ENCODE results near the gene NME9.

Gene NME9

DNA sequence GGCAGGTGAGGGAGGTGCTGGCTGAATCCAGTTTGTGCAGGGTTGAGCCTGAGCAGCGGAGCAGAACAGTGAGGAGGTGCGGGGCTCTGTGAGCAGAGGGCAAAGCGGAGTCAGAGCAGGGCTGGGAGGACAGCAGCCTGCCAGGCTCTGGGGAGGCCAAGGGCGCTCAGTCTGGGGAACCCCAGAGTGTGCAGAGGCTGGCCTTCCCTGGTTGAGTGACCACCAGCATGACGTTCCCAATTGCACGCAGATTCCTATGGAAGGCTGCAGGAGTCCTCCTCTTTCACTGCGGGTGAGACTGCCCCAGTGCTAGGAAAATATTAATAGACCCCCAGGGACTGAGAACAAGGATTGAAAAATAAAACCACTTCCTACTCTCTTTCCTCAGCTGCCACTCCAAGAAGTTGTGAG lies 31.9 kb upstream of the NME9 start:
- DNase-seq, result no peak

DNA sequence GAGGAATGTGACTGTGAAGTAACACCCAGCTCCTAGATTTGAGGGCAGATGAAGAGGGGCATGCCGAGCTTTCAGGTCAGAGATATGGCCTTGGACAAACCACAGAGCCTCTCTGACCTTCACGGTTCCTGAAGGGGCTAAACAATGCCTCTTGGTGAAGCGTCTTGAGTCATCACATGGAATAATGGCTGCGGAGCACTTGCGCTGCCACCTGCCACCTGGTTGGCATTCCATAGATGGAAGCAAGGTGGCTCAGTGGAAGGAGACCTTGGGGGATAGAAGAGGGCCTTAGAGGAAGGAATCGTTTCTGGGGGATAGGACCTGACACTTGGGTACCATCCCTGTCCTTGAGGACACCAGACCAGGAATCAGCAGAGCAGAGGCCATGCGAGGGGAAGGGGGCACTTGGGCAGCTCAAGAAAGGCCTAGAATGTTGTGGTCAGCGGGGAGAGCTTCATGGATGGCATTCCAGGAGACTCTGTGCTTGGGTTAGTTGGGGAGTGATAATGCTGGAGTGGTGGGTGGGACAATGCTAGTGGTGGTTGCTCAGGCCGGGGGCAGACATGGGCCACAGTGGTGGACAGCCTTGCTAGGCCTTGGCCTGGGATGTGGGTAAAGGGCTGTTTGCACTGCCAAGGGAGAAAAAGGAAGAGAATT lies 31.3 kb upstream of the NME9 start:
- no peak for DNase-seq

DNA sequence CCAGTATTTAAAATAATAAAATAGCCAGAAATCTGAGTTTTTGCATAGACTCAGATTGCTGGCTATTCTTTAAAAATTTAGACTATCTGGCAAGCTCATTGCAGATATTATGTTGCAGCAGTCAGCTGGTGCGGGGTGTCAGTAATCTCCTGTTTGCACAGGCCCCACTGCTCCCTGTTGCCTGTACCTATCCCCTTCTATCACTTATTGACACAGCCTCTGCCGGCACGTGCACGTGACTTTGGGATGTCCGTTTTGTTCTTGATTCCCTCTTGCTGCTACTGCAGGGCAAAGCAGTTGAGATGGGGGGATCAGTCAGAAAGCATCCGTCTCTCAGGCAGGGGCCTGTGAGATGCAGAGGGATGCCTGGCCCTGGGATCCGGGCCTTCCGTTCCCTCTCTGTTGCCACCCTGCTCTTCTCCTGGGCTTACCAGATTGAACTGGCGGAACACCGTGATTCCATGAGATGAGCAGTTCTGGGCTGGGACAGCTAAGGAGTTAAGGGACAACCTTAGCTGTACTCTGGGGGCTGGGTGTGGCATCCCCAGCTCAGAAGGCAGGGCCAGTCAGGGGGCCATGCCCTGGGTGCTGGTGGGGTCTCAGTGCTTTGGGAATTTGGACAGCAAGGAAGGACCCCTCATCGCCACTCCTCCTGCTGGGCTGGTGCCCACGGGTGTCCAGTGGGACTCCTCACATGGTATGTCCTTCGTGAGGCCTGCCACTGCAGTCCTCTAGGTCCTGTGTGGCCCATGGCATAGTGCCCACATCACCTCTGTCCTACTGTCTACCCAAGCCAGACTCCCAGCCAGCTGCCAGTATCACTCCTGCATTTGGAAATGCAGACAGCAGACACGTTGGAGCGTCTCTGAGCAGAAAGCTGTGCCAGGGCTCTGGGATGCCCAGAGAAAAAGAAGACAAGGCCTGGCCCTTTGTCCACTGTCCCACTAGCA lies 30.5 kb upstream of the NME9 start:
- DNase-seq, result no peak

DNA sequence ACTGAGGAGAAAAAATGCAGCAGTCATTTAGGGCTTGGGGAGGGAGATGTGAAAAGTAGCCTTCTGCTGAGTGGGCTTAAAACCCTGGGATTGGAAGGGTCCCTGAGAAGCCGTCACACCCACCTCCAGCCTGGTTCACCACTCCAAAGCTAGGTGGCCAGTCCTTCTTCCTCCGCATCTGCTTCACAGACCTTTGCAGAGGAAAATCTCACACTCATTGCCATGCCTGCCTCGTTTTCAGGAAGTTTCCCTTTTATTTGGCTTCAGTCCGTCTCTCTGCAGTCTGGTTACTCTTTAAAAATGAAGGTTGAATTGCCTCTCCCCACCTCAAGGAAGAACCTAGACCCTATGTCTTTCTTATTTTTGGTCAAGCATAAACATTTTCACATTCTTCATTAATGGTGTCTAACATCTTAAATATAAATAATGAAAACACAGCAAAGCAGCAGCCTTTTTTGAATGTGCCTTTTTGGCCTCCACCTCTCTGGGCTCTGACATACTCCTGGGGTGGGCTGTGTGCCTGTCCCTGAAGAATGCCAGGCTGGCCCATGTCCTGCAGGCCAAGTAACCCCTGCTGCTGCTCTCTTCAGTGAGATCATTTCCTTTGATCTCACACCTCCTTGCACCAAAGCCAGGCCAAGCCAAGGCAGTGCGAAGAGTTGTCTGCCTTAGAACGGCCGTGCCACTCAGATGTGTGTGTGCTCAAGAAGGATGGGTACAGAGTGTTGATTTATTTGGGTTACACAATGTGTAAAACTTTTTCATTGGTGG lies 29.7 kb upstream of the NME9 start:
- DNase-seq, result no peak

DNA sequence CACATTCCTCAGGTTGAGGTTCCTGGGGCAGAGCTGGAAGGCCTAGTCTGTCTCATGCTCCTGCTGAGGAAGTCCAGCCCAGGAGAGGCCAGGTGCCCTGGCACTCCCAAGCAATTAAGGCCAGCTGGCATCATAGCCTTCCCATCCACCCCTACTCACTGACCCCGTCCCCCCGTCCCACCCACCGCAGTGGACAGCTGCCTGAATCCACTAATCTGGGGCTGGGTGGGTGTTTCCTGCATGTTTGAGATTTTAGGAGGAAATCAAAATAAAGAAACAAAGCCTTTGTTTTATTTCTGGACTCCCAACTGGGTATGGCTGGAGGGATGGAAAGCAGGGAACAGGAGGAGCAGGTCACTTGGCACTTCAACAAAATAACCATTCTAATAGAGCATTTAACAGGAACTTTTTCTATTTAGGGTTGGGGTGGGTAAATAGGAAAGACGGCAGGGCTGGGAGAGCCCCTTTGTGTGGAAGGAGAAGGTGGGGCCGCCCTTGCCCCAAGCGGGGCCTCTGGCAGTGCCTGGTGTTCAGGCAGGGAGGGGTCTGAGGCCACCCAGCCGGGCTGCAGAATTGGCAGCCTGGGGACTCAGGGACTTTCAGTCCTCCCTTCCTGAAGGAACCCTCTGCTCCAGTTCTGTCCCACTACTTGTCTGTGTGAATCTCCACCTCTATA lies 27.2 kb upstream of the NME9 start:
- no peak for DNase-seq

DNA sequence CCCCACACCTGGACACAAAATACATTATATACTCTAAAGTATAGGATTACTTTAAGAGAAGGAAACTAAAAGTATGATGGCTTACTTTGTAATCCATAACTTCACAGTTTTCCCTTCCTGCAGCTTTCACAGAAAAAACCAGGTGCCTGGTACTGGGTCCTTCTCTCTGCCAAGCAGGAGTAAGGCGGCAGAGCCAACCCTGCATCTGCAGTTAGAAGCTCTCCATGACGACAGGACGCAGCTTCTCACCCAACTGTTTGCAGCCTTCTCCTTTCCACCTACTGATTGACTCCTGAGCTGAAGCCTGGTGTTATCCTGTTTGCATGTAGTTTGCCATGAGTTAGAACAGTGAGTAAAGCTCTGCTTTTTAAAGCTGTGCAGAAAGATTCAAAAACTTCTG lies 25.4 kb upstream of the NME9 start:
- no peak for DNase-seq

DNA sequence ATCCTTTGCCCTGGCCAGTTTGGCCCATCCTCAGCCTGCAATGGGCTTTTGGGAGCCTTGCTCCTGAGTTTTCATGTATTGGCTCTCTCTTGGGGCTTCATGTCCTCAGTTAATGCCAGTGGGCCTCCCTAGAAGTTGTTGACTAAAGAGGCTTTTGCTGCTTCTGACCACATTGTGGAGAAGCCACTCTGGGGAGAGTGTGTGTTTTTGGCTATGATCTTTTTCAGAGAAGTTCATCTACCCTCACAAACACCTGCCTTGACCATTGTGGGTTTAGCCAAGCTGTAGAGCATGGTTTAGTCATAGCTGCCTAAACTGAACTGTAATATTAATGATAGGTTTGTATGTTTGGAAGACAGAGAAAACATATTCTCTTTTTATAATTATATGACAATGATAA lies 24.7 kb upstream of the NME9 start:
- DNase-seq, result no peak

DNA sequence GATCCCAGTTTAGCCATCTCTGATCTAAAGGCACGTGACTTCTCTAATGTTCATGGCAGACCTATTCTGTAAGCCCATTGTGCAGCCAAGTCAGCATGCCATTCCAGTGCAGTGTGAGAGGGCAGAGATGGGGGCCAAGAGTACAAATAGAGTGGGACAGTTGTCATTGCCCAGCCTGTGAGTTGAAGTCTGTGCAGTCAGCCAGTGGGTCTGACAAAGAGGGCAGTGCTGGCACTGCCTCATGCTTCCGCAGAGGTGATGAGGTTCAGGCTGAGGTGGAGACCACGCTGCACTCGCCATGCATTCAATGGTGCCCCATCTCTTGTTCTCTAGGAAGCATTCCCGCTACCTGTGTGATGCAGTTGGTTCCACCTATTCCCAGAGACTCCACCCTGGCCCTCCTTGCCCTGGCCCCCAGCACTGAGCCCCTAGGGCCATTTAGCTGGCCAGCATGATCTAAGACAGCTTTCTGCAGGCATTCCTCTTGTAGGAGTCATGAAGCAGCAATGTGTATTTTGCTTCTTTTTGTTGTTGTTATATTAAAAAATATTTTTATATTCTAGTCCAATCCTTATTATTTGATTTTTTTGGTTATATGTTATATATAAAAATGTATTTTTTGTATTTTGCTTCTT lies 22.4 kb upstream of the NME9 start:
- no peak for DNase-seq

DNA sequence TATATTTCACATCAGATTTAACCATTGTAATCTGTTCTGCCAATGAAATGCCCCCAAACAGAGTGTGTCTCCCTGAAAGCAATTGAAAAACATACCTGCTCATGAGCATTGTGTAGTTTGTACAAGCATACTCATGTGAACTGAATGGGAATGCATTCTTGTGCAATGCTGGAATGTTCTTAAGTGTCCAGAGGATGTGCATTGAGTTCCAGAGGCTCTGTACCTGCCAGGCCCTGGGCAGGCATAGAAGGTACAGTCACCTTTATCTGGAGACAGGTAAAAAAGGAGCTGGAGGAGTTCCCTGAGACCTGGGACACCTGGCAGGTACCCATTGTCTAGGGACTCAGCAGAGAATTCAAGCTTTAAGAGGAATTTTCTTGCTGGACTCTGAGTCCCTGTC lies 21.5 kb upstream of the NME9 start:
- no peak for DNase-seq

DNA sequence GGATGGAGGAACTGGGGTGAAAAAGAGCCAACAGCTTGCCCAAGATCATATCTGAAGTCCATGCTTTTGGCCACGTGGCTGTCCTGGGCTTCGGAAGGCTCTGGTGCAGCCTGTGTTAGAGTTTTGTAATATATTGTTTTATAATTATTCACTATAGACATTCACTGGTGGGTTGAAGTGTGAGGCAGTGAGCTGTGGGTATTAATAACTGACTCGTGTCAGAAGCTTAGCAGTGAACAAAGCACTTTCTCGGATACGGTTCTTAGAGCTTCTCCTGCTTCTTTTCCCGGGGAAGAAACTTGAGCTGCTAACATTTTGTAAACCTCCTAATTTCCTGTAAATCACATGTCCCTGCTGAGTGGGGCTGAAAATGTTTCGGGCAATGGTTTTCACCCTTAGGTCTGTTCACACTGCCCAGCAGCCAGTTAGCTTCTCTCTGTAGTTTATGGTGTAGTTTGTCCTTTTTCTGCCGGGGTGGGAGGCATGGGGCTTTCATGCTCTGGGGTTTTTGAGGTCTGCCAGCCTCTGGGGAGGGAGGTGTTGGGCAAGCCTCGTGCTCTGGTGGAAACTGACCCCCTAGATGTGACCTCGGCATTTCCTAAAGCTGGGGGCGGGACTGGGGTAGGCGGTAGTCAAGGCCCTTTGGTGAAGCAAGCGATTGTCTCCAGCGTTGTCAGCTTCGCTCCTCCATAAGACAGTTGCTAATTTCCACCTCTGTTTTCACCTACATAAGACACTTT lies 20.4 kb upstream of the NME9 start:
- DNase-seq, result no peak

DNA sequence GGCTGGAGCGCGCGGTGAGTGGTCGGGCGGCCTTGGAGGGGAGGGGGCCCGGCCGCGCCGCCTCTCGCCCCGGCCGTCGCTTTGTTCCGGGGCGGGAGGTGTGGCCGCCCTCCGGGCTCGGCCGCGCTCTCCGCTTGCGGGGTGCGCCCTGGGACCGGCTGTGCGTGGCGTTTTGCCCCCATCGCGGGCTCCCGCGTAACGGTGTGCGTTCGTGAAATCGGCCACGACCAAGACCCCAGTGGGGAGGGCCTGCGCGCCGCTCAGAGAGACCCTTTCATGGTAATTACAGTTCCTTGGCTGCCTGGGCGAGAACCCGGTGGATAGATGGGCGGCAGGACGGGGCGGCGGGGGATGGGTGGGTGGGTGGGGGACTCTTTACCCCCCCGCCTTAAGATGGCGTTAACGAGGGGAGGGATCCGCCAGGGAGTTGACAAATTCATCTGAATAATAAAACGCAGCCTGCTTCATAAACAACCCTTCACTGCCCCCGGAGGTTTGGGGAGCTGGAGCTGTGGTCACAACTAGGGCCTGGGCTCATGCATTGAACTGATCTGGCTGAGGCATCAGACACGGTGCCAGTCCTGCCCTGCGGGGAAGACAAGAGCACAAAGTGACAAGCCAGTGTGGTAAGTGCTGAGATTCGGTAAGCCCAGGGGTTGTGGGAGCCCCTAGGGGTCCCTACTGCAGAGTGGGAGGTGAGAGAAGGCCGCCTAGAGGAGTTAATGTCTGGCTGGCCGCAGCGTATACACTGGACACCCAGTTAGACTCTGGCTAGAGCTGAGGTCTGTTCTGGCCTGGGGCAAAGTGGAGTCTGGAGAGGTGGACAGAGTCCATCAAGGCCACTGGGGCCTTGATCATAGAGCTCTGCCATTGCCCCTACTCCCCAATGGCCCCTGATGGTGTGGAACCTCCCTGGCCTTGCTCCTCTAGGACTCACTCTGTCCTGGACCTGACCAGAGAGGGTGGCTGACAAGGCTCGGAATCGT lies 19.4 kb upstream of the NME9 start:
- DNase-seq, result no peak

DNA sequence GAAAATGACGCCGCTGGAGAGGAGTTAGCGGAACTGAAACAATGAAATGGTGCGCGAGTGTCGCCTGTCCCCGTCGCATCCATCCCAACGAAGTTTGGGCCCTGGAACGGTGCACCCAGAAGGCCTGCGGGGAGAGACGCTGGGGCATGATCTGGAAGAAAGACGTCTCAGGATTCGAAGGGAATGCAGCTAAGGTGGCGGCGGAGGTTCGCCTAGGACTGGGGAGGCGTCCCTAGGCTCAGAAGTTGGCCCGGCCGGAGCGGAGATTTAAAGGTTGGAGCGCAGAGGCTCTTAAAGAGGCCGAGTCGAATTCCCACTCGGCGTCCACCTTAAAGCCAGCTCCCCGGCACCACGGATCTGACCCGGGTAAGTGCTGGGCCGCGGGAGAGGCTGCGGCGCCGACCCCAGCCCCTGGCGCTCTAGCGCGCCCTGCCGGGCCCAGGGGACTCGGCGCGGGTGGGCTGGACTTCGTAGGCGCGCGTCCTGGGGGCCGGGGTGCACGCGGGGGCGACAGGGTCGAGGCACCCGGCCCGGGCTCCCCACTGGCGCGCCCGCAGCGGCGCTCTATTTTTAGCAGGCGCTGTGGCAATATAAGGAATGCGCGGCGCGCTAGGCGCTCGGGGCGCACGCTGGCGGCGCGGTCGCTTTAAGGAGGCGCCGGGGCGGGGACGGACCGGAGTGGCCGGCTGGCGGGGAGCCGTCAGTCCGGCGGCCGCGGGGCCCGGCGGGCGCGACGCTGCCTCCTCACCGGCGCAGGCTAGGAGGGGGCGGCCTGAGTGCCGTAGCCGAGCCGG lies 18.5 kb upstream of the NME9 start, which contains the start of gene MRAS:
TSS of gene MRAS (plus strand) at position 620 of the 794 bp plus-strand sequence. CDS start 24,305 bp downstream, outside the sequence.
- no peak for DNase-seq

DNA sequence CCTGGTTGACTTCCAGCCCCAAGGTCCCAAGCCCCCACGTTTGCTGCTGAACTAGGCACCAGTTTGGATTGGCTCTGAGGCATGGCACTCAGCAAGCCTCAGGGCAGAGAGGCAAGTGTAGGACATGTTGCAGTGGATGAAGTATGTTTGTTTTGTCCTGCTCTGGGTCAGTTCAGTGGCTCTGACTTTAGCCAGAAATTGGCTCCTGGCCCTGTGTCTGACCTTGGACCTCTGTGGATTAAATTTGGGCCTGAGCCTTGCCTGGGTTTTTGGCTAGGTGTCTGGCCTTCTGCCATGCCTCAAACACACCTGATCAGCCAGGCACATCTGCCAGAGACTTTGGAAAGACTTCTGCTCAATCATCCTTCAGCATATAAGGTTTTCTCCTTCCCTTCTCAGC lies 15.1 kb upstream of the NME9 start:
- DNase-seq, result no peak

DNA sequence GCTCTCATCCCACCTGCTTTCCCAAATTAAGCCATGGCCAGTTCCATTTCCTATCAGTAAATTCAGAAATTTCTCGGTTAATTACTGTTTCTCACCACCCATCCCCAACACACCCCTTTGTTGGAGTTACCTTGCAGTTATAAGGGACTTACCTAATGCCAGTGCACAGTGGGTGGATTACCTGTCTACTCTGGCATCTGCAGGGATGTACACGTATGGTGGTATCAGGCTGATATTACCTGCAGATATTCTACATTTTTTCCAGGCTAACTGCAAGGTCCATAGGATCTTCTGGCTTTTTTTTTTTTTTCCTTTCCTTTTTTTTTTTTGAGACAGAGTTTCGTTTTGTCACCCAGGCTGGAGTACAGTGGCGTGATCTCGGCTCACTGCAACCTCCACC lies 10.9 kb upstream of the NME9 start:
- DNase-seq, result no peak

DNA sequence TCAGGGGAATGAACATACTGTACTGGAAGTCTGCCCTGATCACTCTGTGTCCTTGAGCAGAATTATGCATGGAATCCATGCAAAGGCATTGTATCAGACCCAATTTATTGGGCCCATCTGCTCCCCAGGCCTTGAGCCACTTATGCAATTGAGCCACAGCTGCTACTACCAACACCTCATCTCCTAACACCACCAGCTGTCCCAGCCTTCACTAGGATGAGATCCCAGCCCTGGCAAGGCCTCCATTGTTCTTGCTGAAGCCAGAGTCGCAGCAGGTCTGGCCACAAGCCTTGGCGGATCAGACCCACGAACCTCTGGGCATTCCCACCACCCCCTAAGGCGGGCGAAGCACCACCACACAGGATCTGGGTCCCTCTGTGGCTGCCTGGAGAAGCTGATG lies 9.2 kb upstream of the NME9 start:
- DNase-seq, result no peak

DNA sequence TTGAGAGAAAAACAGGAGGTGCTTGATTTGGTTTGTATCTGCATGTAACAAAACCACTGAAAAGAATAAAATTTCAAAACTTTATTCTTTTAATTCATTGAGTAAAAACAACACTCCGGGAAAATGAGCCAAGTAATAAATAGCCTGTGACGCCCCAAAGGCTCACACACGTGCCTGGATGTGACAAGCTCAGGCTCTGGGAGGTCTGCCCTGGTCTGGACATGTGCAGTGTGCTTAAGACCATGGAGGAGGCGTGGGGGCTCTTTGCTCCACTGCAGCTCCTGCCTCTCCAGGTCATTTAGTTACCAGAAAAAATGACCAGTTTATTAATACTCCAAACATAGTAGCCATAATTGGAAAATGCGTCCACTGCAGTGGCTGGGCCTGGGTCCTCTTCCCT lies 8.6 kb upstream of the NME9 start:
- DNase-seq, result no peak

DNA sequence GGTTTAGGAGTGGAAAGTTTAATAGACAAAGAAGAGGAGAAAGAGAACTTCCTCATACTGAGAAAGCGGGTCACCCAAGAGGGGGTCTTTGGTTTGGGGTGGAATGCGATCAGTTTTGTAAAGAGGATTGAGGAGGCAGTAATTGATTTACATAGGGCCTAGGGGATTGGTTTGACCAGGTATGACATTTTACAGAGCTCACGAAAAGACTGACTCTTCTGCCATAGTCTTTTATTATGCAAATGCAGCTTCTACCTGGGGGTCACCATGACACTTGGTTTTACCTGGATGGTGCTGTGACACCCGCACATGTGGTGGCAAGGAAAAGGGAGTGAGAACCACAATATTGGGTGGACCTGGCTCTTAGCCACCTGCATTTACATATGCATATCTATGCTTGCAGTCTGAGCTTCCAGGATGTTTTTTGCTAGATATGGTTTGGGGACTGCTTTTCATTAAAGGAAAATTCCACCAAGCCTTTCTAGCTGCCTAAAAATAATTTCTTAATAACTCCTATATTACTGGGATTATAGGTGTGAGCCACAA lies 6.9 kb upstream of the NME9 start:
- DNase-seq, result no peak

DNA sequence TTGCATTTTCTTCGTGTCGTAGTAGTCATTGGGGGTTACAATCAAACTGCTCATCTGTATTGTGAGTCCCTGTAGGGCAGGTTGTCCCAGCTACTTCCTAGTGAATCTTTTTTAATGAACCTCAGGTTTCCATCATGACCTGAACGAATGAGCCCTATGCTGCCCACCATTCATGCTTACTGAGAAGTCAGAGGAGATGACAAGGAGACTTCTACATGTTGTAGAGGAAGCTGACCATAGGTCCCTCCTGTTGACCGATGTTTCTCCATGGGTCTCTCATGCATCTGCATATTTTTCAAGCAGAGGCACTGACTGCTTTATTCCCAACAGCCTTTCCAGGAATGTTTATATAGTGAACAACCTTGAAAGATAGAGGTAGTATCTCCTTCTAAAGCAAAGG lies 5.0 kb upstream of the NME9 start:
- DNase-seq, result no peak

DNA sequence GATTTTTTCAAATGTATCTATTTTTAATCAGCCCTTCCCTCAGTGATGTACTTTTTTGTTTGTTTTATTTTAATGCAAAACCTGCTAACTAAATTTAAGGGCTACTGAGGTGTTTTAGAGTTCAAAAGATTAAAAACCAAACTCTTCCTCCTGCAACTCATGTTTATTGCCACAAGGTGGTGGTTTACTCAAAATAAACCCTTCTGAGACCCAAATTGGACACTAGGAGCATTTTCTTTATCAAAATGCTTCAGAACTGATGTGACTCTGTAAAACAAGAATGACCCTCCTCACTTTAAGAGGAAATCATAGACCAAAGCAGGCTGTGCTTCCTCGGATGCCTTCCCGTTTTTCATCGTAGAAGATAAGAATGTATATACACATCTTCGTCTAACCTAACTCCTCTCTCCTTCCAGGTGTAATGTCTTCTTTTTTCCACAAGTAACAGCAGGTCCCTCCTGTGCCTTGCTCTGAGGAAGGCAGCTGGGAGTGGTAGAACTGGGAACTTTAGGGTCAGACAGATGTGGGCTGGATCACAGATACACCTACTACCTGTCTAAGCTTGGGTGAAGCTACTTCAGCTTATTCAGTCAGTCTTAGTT lies 2.9 kb upstream of the NME9 start:
- DNase-seq, result no peak
